Measurements from ENCODE around the gene PRKAB2. TPM values are rescaled to one million over a fixed set of nuclear protein-coding genes. Genes with fewer than 3 reads are reported as not detected.
"Not testable (repeated sequence)": the region's sequence is repeated elsewhere in the genome, so short reads cannot be mapped to it uniquely, and the experiment has no call there.

The PRKAB2 gene
- total RNA-seq, 2 experiments from 2014 or later, result 9.7 to 10.3 TPM

DNA sequence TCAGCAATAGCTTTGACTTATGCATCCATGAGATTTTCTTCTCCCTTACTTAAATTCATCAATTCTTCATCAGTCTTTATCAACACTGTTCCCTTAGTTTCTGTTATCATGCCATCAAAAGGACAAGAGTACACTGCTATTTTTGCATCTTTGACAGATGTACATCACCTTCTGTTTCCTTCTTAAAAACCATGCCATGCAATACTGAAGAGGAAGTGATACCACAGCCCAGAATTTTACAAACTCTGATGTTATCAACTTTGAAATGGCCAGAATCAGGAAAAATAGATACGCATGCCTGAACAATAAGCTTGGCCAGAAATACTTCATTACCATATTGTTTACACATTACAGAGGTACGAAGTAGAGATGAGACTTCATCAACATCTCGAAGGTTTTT, 31.8 kb upstream of the PRKAB2 start:
- Mint-ChIP-seq H3K4me3 (no peak overlapping the region), H3K36me3 (ENCODE audit: low read depth) (no peaks in the 10 kb centered on the region), H3K4me1 (peaks cover 2% of the 10 kb centered on the region), H3K9me3 (no peaks in the 10 kb centered on the region), H3K27me3 (no peaks in the 10 kb centered on the region), H3K27ac (no peak overlapping the region)
- no peak for DNase-seq
- CTCF ChIA-PET, result no interaction called here
- POLR2A ChIA-PET, result no interaction called here

DNA sequence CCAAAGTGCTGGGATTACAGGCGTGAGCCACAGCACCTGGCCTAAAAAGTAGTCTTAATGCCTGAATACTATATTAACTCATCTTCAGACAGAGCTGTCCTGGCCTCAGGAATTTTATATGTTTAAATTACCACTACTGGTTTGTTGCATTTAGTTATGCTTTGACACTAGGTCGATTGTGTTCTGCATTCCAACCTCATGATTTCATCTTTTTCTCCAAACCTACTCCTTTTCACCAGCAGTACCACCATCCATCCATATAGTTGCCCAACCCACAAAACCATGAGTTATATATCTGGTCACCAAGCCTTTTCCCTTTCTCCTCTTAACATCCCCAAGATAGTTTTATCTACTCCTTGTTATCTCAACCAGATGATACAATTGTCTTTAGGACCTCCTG, 30.3 kb upstream of the PRKAB2 start:
- Mint-ChIP-seq H3K36me3 (ENCODE audit: low read depth) (no peaks in the 10 kb centered on the region), H3K4me3 (no peak overlapping the region), H3K27ac (no peak overlapping the region), H3K9me3 (no peaks in the 10 kb centered on the region), H3K4me1 (peaks cover 2% of the 10 kb centered on the region), H3K27me3 (no peaks in the 10 kb centered on the region)
- no peak for DNase-seq
- ChIA-PET POLR2A (no interaction called here), CTCF (no interaction called here)

- ChIA-PET CTCF (interaction anchor here (1.4 kb wide), 2 partner anchors 20 to 40 kb away, joined by 3 to 7 read pairs; partner anchors contain the start of gene CHD1L), POLR2A (no interaction called here)
- no peak for DNase-seq
- Mint-ChIP-seq H3K9me3 (no peaks in the 10 kb centered on the region), H3K4me1 (peaks cover 6% of the 10 kb centered on the region), H3K36me3 (ENCODE audit: low read depth) (no peaks in the 10 kb centered on the region), H3K4me3 (no peak overlapping the region), H3K27ac (no peak overlapping the region), H3K27me3 (no peaks in the 10 kb centered on the region)
These were observed 29.5 kb upstream of the PRKAB2 start for GRCh38 chr1:147201786-147202185.

DNA sequence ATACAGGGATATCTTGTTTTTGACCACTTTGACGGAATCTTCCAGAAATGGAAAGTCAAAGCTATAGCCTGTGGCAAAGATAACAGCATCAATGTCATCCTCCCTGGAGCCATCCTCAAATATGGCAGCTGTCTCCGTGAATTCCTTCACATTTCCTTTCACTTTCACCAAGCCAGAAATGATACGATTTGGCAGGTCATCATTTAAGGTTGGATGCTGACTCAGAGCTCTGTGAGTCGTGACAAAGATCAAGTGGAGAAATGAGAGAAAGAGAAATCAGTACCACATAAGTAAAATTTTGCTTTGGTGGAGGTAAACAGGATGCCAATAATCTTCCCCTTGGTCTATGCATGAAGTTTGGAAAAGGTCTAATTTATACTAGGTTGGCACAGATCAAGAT, 29.0 kb upstream of the PRKAB2 start:
- Mint-ChIP-seq H3K36me3 (ENCODE audit: low read depth) (no peaks in the 10 kb centered on the region), H3K9me3 (no peaks in the 10 kb centered on the region), H3K4me3 (no peak overlapping the region), H3K27ac (no peak overlapping the region), H3K27me3 (no peaks in the 10 kb centered on the region), H3K4me1 (peaks cover 6% of the 10 kb centered on the region)
- CTCF ChIA-PET, result interaction anchor here (1.4 to 1.6 kb wide), 3 partner anchors 19 to 42 kb away, joined by 3 to 7 read pairs (median 3); partner anchors contain the start of gene CHD1L
- no peak for DNase-seq
- POLR2A ChIA-PET, result no interaction called here

GRCh38 chr1:147197324-147197723, 25.1 kb upstream of the PRKAB2 start:
- POLR2A ChIA-PET; H3K27me3 Mint-ChIP-seq; H3K4me1 Mint-ChIP-seq; H3K4me3 Mint-ChIP-seq; H3K27ac Mint-ChIP-seq; H3K9me3 Mint-ChIP-seq; H3K36me3 Mint-ChIP-seq (ENCODE audit: low read depth); CTCF ChIA-PET; DNase-seq: not testable (repeated sequence)

GRCh38 chr1:147189514-147189913, 17.2 kb upstream of the PRKAB2 start:
- no peak overlapping the region for H3K4me3 Mint-ChIP-seq
- no peaks in the 10 kb centered on the region for H3K4me1 Mint-ChIP-seq
- ChIA-PET CTCF (no interaction called here), POLR2A (no interaction called here)
- no peak for DNase-seq
- H3K9me3 Mint-ChIP-seq, result no peaks in the 10 kb centered on the region
- no peaks in the 10 kb centered on the region for H3K36me3 Mint-ChIP-seq (ENCODE audit: low read depth)
- no peak overlapping the region for H3K27ac Mint-ChIP-seq
- H3K27me3 Mint-ChIP-seq, result no peaks in the 10 kb centered on the region

- CTCF ChIA-PET, result interaction anchor here (1.5 kb wide), 1 partner anchor 12 kb away, joined by 3 read pairs; no protein-coding TSS in a partner anchor
- no peaks in the 10 kb centered on the region for H3K27me3 Mint-ChIP-seq
- no peak overlapping the region for H3K4me3 Mint-ChIP-seq
- H3K27ac Mint-ChIP-seq, result no peak overlapping the region
- POLR2A ChIA-PET, result no interaction called here
- no peaks in the 10 kb centered on the region for H3K4me1 Mint-ChIP-seq
- H3K9me3 Mint-ChIP-seq, result no peaks in the 10 kb centered on the region
- DNase-seq, result no peak
- no peaks in the 10 kb centered on the region for H3K36me3 Mint-ChIP-seq (ENCODE audit: low read depth)
These were observed 13.2 kb upstream of the PRKAB2 start for GRCh38 chr1:147185432-147185831.

GRCh38 chr1:147177611-147178380, 5.5 kb upstream of the PRKAB2 start:
- Mint-ChIP-seq H3K36me3 (ENCODE audit: low read depth) (peaks cover 23% of the 10 kb centered on the region), H3K4me3 (no peak overlapping the region), H3K4me1 (peaks cover 18% of the 10 kb centered on the region), H3K27ac (no peak overlapping the region), H3K9me3 (peaks cover 13% of the 10 kb centered on the region), H3K27me3 (peaks cover 16% of the 10 kb centered on the region)
- DNase-seq, result no peak
- POLR2A ChIA-PET, result no interaction called here
- CTCF ChIA-PET, result no interaction called here

GRCh38 chr1:147171399-147172167, 687 bp downstream of the PRKAB2 start:
- no peak for DNase-seq
- H3K36me3 Mint-ChIP-seq (ENCODE audit: low read depth), result peaks cover 28% of the 10 kb centered on the region
- H3K4me1 Mint-ChIP-seq, result peaks cover 39% of the 10 kb centered on the region
- H3K4me3 Mint-ChIP-seq, result peak overlapping the region; percentile 93
- peak overlapping the region; percentile 86 for H3K27ac Mint-ChIP-seq
- H3K9me3 Mint-ChIP-seq, result no peaks in the 10 kb centered on the region
- POLR2A ChIA-PET, result no interaction called here
- CTCF ChIA-PET, result interaction anchor here (1.4 kb wide), 1 partner anchor 70 kb away, joined by 7 read pairs; the partner anchor contains the start of gene CHD1L
- H3K27me3 Mint-ChIP-seq, result no peaks in the 10 kb centered on the region

- CTCF ChIA-PET, result interaction anchor here (2.7 kb wide), 1 partner anchor 73 kb away, joined by 9 read pairs; the partner anchor contains the start of gene CHD1L
These were observed 2.2 kb downstream of the PRKAB2 start for GRCh38 chr1:147169840-147170674.

GRCh38 chr1:147169171-147169570, 3.1 kb downstream of the PRKAB2 start:
- ChIA-PET POLR2A (no interaction called here), CTCF (interaction anchor here (2.7 kb wide), 1 partner anchor 74 kb away, joined by 9 read pairs; the partner anchor contains the start of gene CHD1L)
- no peaks in the 10 kb centered on the region for H3K27me3 Mint-ChIP-seq
- no peak for DNase-seq
- H3K4me1 Mint-ChIP-seq, result peaks cover 37% of the 10 kb centered on the region
- peaks cover 29% of the 10 kb centered on the region for H3K36me3 Mint-ChIP-seq (ENCODE audit: low read depth)
- no peak overlapping the region for H3K27ac Mint-ChIP-seq
- H3K4me3 Mint-ChIP-seq, result no peak overlapping the region
- H3K9me3 Mint-ChIP-seq, result no peaks in the 10 kb centered on the region

More at GRCh38 chr1:147169840-147170674, 2.2 kb downstream of the PRKAB2 start:
- DNase-seq, result no peak
- Mint-ChIP-seq H3K36me3 (ENCODE audit: low read depth) (peaks cover 30% of the 10 kb centered on the region), H3K9me3 (no peaks in the 10 kb centered on the region), H3K4me1 (peaks cover 39% of the 10 kb centered on the region), H3K4me3 (peak overlapping the region; percentile 93), H3K27me3 (no peaks in the 10 kb centered on the region), H3K27ac (no peak overlapping the region)
- POLR2A ChIA-PET, result no interaction called here

DNA sequence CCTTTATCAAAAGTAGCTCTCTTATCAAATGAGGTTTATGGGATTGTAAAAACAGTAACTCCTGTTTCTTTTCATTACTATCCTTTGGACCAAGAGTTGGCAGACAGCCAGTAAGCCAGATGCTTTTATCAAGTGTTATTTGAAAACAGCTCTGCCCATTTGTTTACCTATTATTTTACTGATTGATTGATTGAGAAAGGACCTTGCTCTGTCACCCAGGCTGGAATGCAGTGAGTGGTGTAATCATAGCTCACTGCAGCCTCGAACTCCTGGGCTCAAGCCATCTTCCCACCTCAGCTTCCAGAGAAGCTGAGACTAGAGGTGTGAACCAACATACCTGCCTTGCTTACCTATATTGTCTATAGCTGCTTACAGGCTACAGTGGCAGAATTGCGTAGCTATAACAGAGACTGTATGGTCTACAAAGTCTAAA, 3.6 kb downstream of the PRKAB2 start:
- no peaks in the 10 kb centered on the region for H3K27me3 Mint-ChIP-seq
- ChIA-PET POLR2A (no interaction called here), CTCF (interaction anchor here (0.6 to 2.7 kb wide), 2 partner anchors 74 to 76 kb away, joined by 3 to 9 read pairs; partner anchors contain the start of gene CHD1L)
- H3K4me1 Mint-ChIP-seq, result peaks cover 34% of the 10 kb centered on the region
- DNase-seq, result no peak
- H3K27ac Mint-ChIP-seq, result no peak overlapping the region
- no peak overlapping the region for H3K4me3 Mint-ChIP-seq
- peaks cover 26% of the 10 kb centered on the region for H3K36me3 Mint-ChIP-seq (ENCODE audit: low read depth)
- H3K9me3 Mint-ChIP-seq, result no peaks in the 10 kb centered on the region

Data from activated CD4-positive, alpha-beta T cell treated with anti-CD3 and anti-CD28 coated beads, Interleukin-2, amount 10 ng/mL, durations not matched to agents 7 days and 5 days (primary cell).